Peyer's patch (tissue), 4 donors: Measurements from ENCODE around the gene SLC24A5. TPM values are rescaled to one million over a fixed set of nuclear protein-coding genes. Genes with fewer than 3 reads are reported as not detected.

ENCODE experiments used
- DNase-seq, 3 donors: peaks; one replicate each; pipeline ENCODE4 v3.0.0-alpha.2; 2017 to 2019
- H3K27ac ChIP-seq, 4 donors: fragments of 200-600 bp; sonication (generic); one replicate each; pipeline ENCODE4 v1.5.1; 2016 to 2019
- H3K27me3 ChIP-seq, 2 donors: fragments of 200-600 bp; sonication (generic); one replicate each; pipeline ENCODE4 v1.5.1; 2019
- H3K36me3 ChIP-seq, 3 donors: fragments of 200-600 bp; sonication (generic); one replicate each; pipeline ENCODE4 v1.5.1; 2016 to 2019
- H3K4me1 ChIP-seq, 4 donors: fragments of 200-600 bp; sonication (generic); one replicate each; pipeline ENCODE4 v1.5.1; 2016 to 2019
- H3K4me3 ChIP-seq, 4 donors: fragments of 200-600 bp; sonication (generic); 1 replicate in 3 of 4; 2 replicates in 1 of 4; pipeline ENCODE4 v1.5.1; 2016 to 2019; ENCODE audit warnings: mild to moderate bottlenecking in 1 of 4
- H3K9me3 ChIP-seq, 4 donors: fragments of 200-600 bp; sonication (generic); one replicate each; pipeline ENCODE4 v1.5.1; 2016 to 2019; ENCODE audit warnings: mild to moderate bottlenecking in 1 of 4
- POLR2A ChIP-seq, 2 donors: fragments of 450-650 bp; IDR thresholded peaks; one replicate each; pipeline ENCODE4 v1.5.1; 2017; ENCODE audit warnings: antibody characterized with exemption in 2 of 2, mild to moderate bottlenecking in 2 of 2, moderate library complexity in 2 of 2
- total RNA-seq, 4 donors: library from RNA; depleted of rRNA; stranded (reverse); fragments of >200 nt; gene quantifications; one replicate each; pipeline ENCODE4 v1.1.0, GENCODE V29; 2016
- TF ChIP-seq, protein P1 (sequence below), 6 experiments: fragments of 450-650 bp in 4 of 6; fragments of 200-600 bp in 2 of 6; sonication (generic) in 1 of 6; IDR thresholded peaks; one replicate each; pipeline ENCODE4 v1.5.1; 2017 to 2019; ENCODE audit warnings: antibody characterized with exemption in 6 of 6, mild to moderate bottlenecking in 3 of 6, moderate library complexity in 1 of 6

Gene SLC24A5
- total RNA-seq, 4 donors from 2014 or later: not detected

- no peaks in the 10 kb centered on the region for H3K27me3 ChIP-seq
- no peak overlapping the region for H3K4me3 ChIP-seq
Measured at GRCh38 chr15:48143856-48144255, 23.1 kb downstream of the SLC24A5 start.

GRCh38 chr15:48144889-48145288, 24.1 kb downstream of the SLC24A5 start:
- Histone ChIP-seq H3K36me3 (no peaks in the 10 kb centered on the region), H3K27ac (no peak overlapping the region), H3K27me3 (no peaks in the 10 kb centered on the region), H3K9me3 (no peaks in the 10 kb centered on the region), H3K4me1 (no peaks in the 10 kb centered on the region), H3K4me3 (no peak overlapping the region)
- TF ChIP-seq, protein P1, sequence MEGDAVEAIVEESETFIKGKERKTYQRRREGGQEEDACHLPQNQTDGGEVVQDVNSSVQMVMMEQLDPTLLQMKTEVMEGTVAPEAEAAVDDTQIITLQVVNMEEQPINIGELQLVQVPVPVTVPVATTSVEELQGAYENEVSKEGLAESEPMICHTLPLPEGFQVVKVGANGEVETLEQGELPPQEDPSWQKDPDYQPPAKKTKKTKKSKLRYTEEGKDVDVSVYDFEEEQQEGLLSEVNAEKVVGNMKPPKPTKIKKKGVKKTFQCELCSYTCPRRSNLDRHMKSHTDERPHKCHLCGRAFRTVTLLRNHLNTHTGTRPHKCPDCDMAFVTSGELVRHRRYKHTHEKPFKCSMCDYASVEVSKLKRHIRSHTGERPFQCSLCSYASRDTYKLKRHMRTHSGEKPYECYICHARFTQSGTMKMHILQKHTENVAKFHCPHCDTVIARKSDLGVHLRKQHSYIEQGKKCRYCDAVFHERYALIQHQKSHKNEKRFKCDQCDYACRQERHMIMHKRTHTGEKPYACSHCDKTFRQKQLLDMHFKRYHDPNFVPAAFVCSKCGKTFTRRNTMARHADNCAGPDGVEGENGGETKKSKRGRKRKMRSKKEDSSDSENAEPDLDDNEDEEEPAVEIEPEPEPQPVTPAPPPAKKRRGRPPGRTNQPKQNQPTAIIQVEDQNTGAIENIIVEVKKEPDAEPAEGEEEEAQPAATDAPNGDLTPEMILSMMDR (IDR thresholded peaks at IDR 0.05): no peak
- TF ChIP-seq POLR2A (IDR thresholded peaks at IDR 0.05): no peak
- no peak for DNase-seq

More at GRCh38 chr15:48143856-48144255, 23.1 kb downstream of the SLC24A5 start:
- no peak for DNase-seq
- no peak overlapping the region for H3K27ac ChIP-seq
- H3K36me3 ChIP-seq: no peaks in the 10 kb centered on the region
- H3K9me3 ChIP-seq: no peaks in the 10 kb centered on the region
- no peak for TF ChIP-seq POLR2A (IDR thresholded peaks at IDR 0.05)
- H3K4me1 ChIP-seq: no peaks in the 10 kb centered on the region

DNA sequence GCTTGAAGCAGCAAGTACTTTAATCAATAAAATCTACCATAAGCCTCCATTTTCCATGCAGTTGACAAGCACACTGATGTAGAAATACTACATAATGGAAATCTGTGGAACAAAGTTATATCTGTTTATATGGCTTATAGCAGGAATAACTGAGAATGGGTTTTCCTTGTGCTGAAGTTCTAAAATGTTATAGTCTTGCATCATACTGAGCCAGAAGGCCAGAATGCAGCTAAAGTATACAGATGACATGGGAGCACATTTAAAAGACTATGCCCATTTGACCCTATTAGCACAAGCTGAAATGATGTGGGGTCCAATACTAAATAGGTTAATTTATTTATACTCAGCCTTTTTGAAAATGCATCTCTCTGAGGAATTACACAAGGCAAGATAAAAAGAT, 25.1 kb downstream of the SLC24A5 start:
- Histone ChIP-seq H3K9me3 (no peaks in the 10 kb centered on the region), H3K36me3 (no peaks in the 10 kb centered on the region), H3K4me1 (no peaks in the 10 kb centered on the region), H3K4me3 (no peak overlapping the region), H3K27ac (no peak overlapping the region), H3K27me3 (no peaks in the 10 kb centered on the region)
- DNase-seq: no peak
- no peak for TF ChIP-seq POLR2A (IDR thresholded peaks at IDR 0.05)
- TF ChIP-seq, protein P1 (IDR thresholded peaks at IDR 0.05): no peak

GRCh38 chr15:48147358-48147757, 26.6 kb downstream of the SLC24A5 start:
- TF ChIP-seq POLR2A (IDR thresholded peaks at IDR 0.05): no peak
- TF ChIP-seq, protein P1 (IDR thresholded peaks at IDR 0.05): no peak

GRCh38 chr15:48149858-48150257, 29.1 kb downstream of the SLC24A5 start:
- Histone ChIP-seq H3K4me3 (no peak overlapping the region), H3K4me1 (no peaks in the 10 kb centered on the region), H3K27ac (no peak overlapping the region), H3K36me3 (no peaks in the 10 kb centered on the region), H3K9me3 (no peaks in the 10 kb centered on the region), H3K27me3 (no peaks in the 10 kb centered on the region)
- TF ChIP-seq, protein P1 (IDR thresholded peaks at IDR 0.05): no peak
- no peak for TF ChIP-seq POLR2A (IDR thresholded peaks at IDR 0.05)
- DNase-seq: no peak

More at GRCh38 chr15:48147358-48147757, 26.6 kb downstream of the SLC24A5 start:
- Histone ChIP-seq H3K9me3 (no peaks in the 10 kb centered on the region), H3K4me3 (no peak overlapping the region), H3K27me3 (no peaks in the 10 kb centered on the region), H3K36me3 (no peaks in the 10 kb centered on the region), H3K27ac (no peak overlapping the region), H3K4me1 (no peaks in the 10 kb centered on the region)
- no peak for DNase-seq

DNA sequence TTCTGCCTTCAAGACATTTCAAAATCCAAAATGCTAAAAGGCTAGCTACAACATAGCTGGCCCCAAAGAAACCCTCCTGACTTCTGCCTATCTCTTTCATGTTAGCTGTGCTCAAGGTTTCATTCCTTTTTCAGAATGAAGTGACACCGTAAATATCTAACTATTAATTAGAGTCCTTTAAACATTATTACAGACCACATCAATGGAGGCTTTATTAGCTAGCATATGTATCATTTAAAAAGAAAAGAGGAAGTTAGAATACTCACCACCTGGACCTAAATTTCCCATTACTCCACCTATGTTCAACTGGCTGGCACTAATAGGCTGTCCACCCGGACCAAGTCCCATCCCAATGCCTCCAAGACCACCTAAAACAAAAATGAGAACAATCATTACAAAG, 32.7 kb downstream of the SLC24A5 start:
- H3K4me1 ChIP-seq: no peaks in the 10 kb centered on the region
- H3K27ac ChIP-seq: no peak overlapping the region
- H3K36me3 ChIP-seq: no peaks in the 10 kb centered on the region
- no peaks in the 10 kb centered on the region for H3K9me3 ChIP-seq
- DNase-seq: no peak
- no peak for TF ChIP-seq POLR2A (IDR thresholded peaks at IDR 0.05)
- TF ChIP-seq, protein P1 (IDR thresholded peaks at IDR 0.05): no peak
- no peaks in the 10 kb centered on the region for H3K27me3 ChIP-seq
- no peak overlapping the region for H3K4me3 ChIP-seq
